Tibial artery (tissue), 4 donors: ENCODE results near the gene ZMIZ1.
A peak's percentile ranks its signal among the peaks of the same experiment; 100 is the strongest.

Experiments
- DNase-seq, 2 donors: peaks; one replicate each; pipeline ENCODE4 v3.0.0-alpha.2; 2019
- H3K27ac ChIP-seq, 2 donors: fragments of 200-600 bp; sonication (generic) in 1 of 2; 1 replicate in 1 of 2; 2 replicates in 1 of 2; pipeline ENCODE4 v1.5.1; 2018 to 2019; ENCODE audit warnings: mild to moderate bottlenecking in 1 of 2
- H3K27me3 ChIP-seq, 2 donors: fragments of 200-600 bp; sonication (generic) in 1 of 2; one replicate each; pipeline versions ENCODE4 v1.5.1 to v1.6.0; 2016 to 2019
- H3K36me3 ChIP-seq, 3 donors: fragments of 200-600 bp; sonication (generic) in 2 of 3; one replicate each; pipeline ENCODE4 v1.5.1; 2016 to 2019; ENCODE audit warnings: mild to moderate bottlenecking in 2 of 3
- H3K4me1 ChIP-seq, 4 donors: fragments of 200-600 bp; sonication (generic) in 2 of 4; 1 replicate in 3 of 4; 2 replicates in 1 of 4; pipeline ENCODE4 v1.5.1; 2016 to 2019
- H3K4me3 ChIP-seq, 2 donors: fragments of 200-600 bp; sonication (generic) in 1 of 2; 1 replicate in 1 of 2; 2 replicates in 1 of 2; pipeline ENCODE4 v1.5.1; 2018 to 2019; ENCODE audit warnings: mild to moderate bottlenecking in 2 of 2
- H3K9me3 ChIP-seq, 3 donors: fragments of 200-600 bp; sonication (generic) in 1 of 3; one replicate each; pipeline ENCODE4 v1.5.1; 2016 to 2019
- CTCF ChIP-seq, 2 experiments: fragments of 200-600 bp in 1 of 2; fragments of 450-650 bp in 1 of 2; IDR thresholded peaks; one replicate each; pipeline ENCODE4 v1.5.1; 2017 to 2019; ENCODE audit warnings: antibody characterized with exemption in 2 of 2, mild to moderate bottlenecking in 1 of 2, moderate library complexity in 1 of 2
- intact Hi-C: fragments of 100-400 bp; cut with DNase I; formaldehyde crosslinking; loops from one replicate; pipeline ENCODE4 v1.15.0; 2023; ENCODE audit warnings: low total_unique reads

ZMIZ1 gene

GRCh38 chr10:79093658-79094411 is 25.1 kb downstream of the ZMIZ1 start:
- TF ChIP-seq CTCF (IDR thresholded peaks at IDR 0.05): no peak
- H3K4me1 ChIP-seq: peaks cover 0 to 88% (median 49%) of the 10 kb centered on the region in 4 donors
- no peaks in the 10 kb centered on the region for H3K9me3 ChIP-seq
- no peak overlapping the region for H3K4me3 ChIP-seq
- peak overlapping the region; percentile 59 to 68 for H3K27ac ChIP-seq
- peak; percentile 77 to 86 for DNase-seq
- no peaks in the 10 kb centered on the region for H3K27me3 ChIP-seq
- intact Hi-C loops: no loop called here
- H3K36me3 ChIP-seq: no peaks in the 10 kb centered on the region

- intact Hi-C loops: no loop called here
Measured at GRCh38 chr10:79094412-79095175, 25.8 kb downstream of the ZMIZ1 start.

GRCh38 chr10:79095316-79095715 is 26.6 kb downstream of the ZMIZ1 start:
- no peaks in the 10 kb centered on the region for H3K36me3 ChIP-seq
- H3K9me3 ChIP-seq: no peaks in the 10 kb centered on the region
- intact Hi-C loops: no loop called here
- no peak overlapping the region for H3K4me3 ChIP-seq
- no peak for DNase-seq
- TF ChIP-seq CTCF (IDR thresholded peaks at IDR 0.05): no peak
- H3K4me1 ChIP-seq: peaks cover 0 to 91% (median 52%) of the 10 kb centered on the region in 4 donors
- peak overlapping the region; percentile 59 to 68 for H3K27ac ChIP-seq
- H3K27me3 ChIP-seq: no peaks in the 10 kb centered on the region

More at GRCh38 chr10:79094412-79095175, 25.8 kb downstream of the ZMIZ1 start:
- no peaks in the 10 kb centered on the region for H3K9me3 ChIP-seq
- peak overlapping the region; percentile 59 to 68 for H3K27ac ChIP-seq
- peaks cover 0 to 89% (median 53%) of the 10 kb centered on the region in 4 donors for H3K4me1 ChIP-seq
- no peak overlapping the region for H3K4me3 ChIP-seq
- H3K36me3 ChIP-seq: no peaks in the 10 kb centered on the region
- H3K27me3 ChIP-seq: no peaks in the 10 kb centered on the region
- no peak for DNase-seq
- TF ChIP-seq CTCF (IDR thresholded peaks at IDR 0.05): no peak

- DNase-seq: no peak
- Histone ChIP-seq H3K9me3 (no peaks in the 10 kb centered on the region), H3K4me3 (no peak overlapping the region), H3K27ac (no peak overlapping the region), H3K36me3 (no peaks in the 10 kb centered on the region), H3K27me3 (no peaks in the 10 kb centered on the region), H3K4me1 (peaks cover 2 to 96% (median 60%) of the 10 kb centered on the region in 4 donors)
- TF ChIP-seq CTCF (IDR thresholded peaks at IDR 0.05): no peak
- intact Hi-C loops: no loop called here
Measured at GRCh38 chr10:79096514-79096913, 27.7 kb downstream of the ZMIZ1 start.

- intact Hi-C loops: no loop called here
- DNase-seq: no peak
- H3K36me3 ChIP-seq: no peaks in the 10 kb centered on the region
- no peaks in the 10 kb centered on the region for H3K27me3 ChIP-seq
- peaks cover 4 to 96% (median 66%) of the 10 kb centered on the region in 4 donors for H3K4me1 ChIP-seq
- TF ChIP-seq CTCF (IDR thresholded peaks at IDR 0.05): no peak
- H3K4me3 ChIP-seq: no peak overlapping the region
- H3K9me3 ChIP-seq: no peaks in the 10 kb centered on the region
- H3K27ac ChIP-seq: no peak overlapping the region
Measured at GRCh38 chr10:79097021-79097872, 28.5 kb downstream of the ZMIZ1 start.
